SK-N-MC (cell line): ENCODE measurements around the gene SH2D1B.

Experiments
- DNase-seq: peaks from one replicate; pipeline ENCODE4 v3.0.0-alpha.2; 2011; ENCODE audit warnings: low read depth, low spot score
- H3K27ac ChIP-seq: fragments of 200-600 bp; sonication (generic); 2 replicates; pipeline ENCODE4 v1.5.1; 2016; ENCODE audit warnings: mixed run types
- H3K36me3 ChIP-seq: fragments of 200-600 bp; sonication (generic); 2 replicates; pipeline ENCODE4 v1.6.1; 2017; ENCODE audit warnings: antibody characterized with exemption, low read length, mixed read lengths; ENCODE audit not compliant: insufficient read depth
- H3K4me3 ChIP-seq: fragments of 200-600 bp; sonication (generic); 2 replicates; pipeline ENCODE4 v1.5.1; 2016
- H3K9ac ChIP-seq: fragments of 200-600 bp; sonication (generic); 2 replicates; pipeline ENCODE4 v1.8.0; 2017; ENCODE audit warnings: mixed run types, mixed read lengths; ENCODE audit not compliant: insufficient read length
- H3K9me3 ChIP-seq: fragments of 200-600 bp; sonication (generic); 2 replicates; pipeline ENCODE4 v1.6.1; 2017; ENCODE audit warnings: low read depth, mild to moderate bottlenecking, antibody characterized with exemption, low read length, moderate library complexity, mixed read lengths
- EZH2 ChIP-seq: fragments of 200-600 bp; sonication (generic); IDR thresholded peaks from one replicate; pipeline ENCODE4 v1.6.1; 2017; ENCODE audit warnings: antibody characterized with exemption
- FOXP2 ChIP-seq: optimal IDR thresholded peaks from 2 replicates; pipeline ENCODE3; 2011; ENCODE audit warnings: mild to moderate bottlenecking, moderate library complexity; ENCODE audit not compliant: insufficient read depth; ENCODE audit errors: extremely low read length, control extremely low read depth
- POLR2AphosphoS5 ChIP-seq: IDR thresholded peaks from 2 replicates; pipeline ENCODE4 v1.6.1; 2012; ENCODE audit warnings: mild to moderate bottlenecking, low read depth, low read length, borderline replicate concordance

The SH2D1B gene

DNA sequence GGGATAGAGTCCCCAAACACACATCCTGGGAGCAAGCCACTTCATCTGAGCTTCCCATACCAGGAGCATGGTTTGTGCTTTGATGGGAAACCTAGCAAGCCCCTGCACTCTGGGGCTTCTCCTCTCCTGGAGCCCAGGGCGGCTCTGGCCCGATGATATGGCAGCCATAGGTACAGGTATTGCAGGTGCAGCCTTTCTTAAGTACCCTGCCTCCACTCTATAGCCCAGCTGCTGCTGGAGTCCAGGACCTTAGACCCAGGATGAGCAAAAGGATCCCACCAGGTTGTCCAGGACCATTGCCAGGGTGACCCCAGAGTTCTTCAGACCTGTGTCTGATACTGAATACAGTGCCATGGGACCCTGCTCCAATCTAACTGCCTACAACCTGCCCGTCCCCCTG, 26.2 kb downstream of the SH2D1B start:
- H3K9me3 ChIP-seq, result no peaks in the 10 kb centered on the region
- no peak overlapping the region for H3K27ac ChIP-seq
- peaks cover 11% of the 10 kb centered on the region; the same call in 1 of the 2 replicates for H3K36me3 ChIP-seq
- no peak overlapping the region for H3K4me3 ChIP-seq
- TF ChIP-seq POLR2AphosphoS5 (no peak), EZH2 (no peak), FOXP2 (no peak)
- no peak for DNase-seq
- no peak overlapping the region for H3K9ac ChIP-seq

DNA sequence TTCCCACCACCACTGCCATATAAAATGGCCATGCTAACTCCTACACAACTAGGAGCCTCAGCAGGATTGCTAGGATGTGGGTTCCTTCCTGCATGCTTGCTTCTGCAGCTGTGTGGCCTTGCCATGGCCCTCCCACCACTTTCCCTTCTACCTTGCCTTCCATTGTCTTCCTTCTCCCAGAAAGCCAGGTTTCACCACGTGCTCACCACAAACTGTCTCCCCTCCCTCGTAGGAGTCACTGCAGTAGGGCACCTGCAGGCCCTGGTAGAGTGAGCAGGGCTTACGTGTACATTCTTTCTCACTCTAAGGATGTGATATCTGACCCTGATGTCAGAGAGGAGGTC, 26.7 kb downstream of the SH2D1B start:
- no peak overlapping the region for H3K4me3 ChIP-seq
- no peaks in the 10 kb centered on the region for H3K9me3 ChIP-seq
- H3K27ac ChIP-seq, result peak overlapping the region; percentile 8; the same call in 1 of the 2 replicates
- no peak for DNase-seq
- TF ChIP-seq POLR2AphosphoS5 (no peak), FOXP2 (no peak)
- peaks cover 11% of the 10 kb centered on the region; the same call in 1 of the 2 replicates for H3K36me3 ChIP-seq
- no peak overlapping the region for H3K9ac ChIP-seq

DNA sequence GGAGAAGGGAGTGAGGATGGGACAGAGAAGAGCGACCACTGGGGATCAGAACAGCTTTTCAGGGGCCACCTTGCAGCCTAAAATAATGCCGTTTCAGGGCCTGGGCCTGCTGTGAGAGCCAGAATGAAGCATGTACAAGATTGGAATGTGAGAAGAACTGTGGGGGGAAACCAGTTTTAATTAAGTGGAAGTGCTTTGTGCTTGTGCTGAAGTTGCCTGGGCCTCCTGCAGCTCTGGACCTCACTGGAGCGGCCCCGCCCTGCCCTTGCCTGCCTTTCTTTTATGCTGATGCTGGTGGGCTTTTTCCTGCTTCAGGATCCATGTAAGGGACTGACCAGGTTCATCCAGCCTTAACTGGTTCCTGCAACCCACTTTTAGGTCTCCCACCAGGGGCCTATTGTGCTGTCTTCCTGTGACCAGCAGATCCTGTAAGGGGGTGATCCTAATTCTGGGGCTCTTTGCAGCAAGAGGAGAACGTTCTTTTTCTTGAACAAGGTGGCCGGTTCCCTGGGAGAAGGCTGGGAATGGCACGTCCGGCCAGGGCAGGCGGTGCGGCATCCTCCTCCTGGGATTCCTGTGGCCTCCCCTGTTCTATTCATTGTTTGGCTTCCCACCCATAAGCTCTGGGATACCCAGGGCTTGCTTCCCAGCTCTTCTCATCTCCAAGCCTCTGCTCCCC, 27.2 kb downstream of the SH2D1B start:
- Histone ChIP-seq H3K4me3 (no peak overlapping the region), H3K9ac (peak overlapping the region; percentile 67), H3K9me3 (no peaks in the 10 kb centered on the region), H3K27ac (peak overlapping the region; percentile 89), H3K36me3 (peaks cover 11% of the 10 kb centered on the region; the same call in 1 of the 2 replicates)
- TF ChIP-seq EZH2 (no peak), POLR2AphosphoS5 (peak; percentile 36; the same call in 1 of the 2 replicates), FOXP2 (no peak)
- no peak for DNase-seq

DNA sequence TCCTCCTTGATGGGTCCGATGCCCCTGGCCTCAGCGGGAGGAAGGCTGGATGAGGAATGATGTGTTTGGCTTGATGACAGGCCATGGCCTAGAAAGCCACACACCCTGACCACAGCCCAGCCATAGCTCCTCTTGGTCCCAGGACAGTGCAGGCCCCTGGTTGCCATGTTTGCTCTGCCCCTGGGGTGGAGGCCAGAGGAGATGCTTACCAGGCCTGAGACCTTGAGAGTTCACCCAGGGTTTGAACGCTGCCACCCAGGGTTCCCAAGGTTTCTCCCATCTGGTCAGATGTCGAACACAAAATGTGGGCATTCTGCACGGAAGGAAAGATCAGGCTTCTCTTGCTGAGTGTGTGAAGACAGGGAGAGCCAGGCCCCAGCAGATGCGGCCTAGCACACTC, 27.8 kb downstream of the SH2D1B start:
- Histone ChIP-seq H3K9ac (peak overlapping the region; percentile 67), H3K36me3 (peaks cover 11% of the 10 kb centered on the region; the same call in 1 of the 2 replicates), H3K9me3 (no peaks in the 10 kb centered on the region), H3K4me3 (no peak overlapping the region), H3K27ac (peak overlapping the region; percentile 89)
- no peak for DNase-seq
- no peak for TF ChIP-seq FOXP2
- no peak for TF ChIP-seq POLR2AphosphoS5
- no peak for TF ChIP-seq EZH2

DNA sequence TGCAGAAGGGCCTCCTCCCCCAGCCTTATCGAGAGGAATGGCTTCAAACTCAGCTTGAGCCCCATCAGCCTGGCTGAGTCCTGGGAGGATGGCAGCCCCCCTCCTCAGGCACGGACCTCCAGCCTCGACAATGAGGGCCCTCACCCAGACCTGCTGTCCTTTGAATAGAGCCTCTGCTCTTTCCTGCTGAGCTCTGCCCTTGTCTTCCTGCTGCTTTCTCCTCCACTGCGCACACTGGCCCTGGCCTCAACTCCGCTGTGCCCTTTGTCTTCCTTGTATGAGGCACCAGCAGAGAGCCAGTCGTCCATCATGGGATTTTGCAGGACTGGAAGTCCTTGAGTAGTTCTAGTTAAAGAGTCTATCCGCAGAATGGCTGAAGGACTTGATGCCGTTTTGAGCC, 28.4 kb downstream of the SH2D1B start:
- H3K9me3 ChIP-seq, result no peaks in the 10 kb centered on the region
- no peak for DNase-seq
- H3K36me3 ChIP-seq, result peaks cover 11% of the 10 kb centered on the region; the same call in 1 of the 2 replicates
- TF ChIP-seq POLR2AphosphoS5 (no peak), EZH2 (no peak), FOXP2 (no peak)
- no peak overlapping the region for H3K9ac ChIP-seq
- H3K4me3 ChIP-seq, result no peak overlapping the region
- no peak overlapping the region for H3K27ac ChIP-seq

DNA sequence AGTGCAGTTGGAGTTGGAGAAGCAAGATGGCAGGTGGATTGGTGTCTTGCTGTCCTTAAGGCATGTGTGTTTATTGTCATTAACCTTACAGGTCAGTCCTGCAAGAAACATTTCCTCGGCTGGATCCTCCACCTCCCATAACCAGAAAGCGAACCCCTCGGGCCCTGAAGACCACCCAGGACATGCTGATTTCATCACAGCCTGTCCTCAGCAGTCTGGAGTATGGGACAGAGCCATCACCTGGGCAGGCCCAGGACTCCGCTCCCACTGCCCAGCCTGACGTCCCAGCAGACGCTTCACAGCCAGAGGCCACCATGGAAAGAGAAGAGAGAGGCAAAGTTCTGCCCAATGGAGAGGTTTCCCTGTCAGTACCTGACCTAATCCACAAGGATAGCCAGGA, 28.8 kb downstream of the SH2D1B start:
- DNase-seq, result no peak
- no peak overlapping the region for H3K27ac ChIP-seq
- peaks cover 11% of the 10 kb centered on the region; the same call in 1 of the 2 replicates for H3K36me3 ChIP-seq
- no peak overlapping the region for H3K4me3 ChIP-seq
- H3K9ac ChIP-seq, result no peak overlapping the region
- no peak for TF ChIP-seq POLR2AphosphoS5
- TF ChIP-seq FOXP2, result no peak
- no peak for TF ChIP-seq EZH2
- H3K9me3 ChIP-seq, result no peaks in the 10 kb centered on the region

DNA sequence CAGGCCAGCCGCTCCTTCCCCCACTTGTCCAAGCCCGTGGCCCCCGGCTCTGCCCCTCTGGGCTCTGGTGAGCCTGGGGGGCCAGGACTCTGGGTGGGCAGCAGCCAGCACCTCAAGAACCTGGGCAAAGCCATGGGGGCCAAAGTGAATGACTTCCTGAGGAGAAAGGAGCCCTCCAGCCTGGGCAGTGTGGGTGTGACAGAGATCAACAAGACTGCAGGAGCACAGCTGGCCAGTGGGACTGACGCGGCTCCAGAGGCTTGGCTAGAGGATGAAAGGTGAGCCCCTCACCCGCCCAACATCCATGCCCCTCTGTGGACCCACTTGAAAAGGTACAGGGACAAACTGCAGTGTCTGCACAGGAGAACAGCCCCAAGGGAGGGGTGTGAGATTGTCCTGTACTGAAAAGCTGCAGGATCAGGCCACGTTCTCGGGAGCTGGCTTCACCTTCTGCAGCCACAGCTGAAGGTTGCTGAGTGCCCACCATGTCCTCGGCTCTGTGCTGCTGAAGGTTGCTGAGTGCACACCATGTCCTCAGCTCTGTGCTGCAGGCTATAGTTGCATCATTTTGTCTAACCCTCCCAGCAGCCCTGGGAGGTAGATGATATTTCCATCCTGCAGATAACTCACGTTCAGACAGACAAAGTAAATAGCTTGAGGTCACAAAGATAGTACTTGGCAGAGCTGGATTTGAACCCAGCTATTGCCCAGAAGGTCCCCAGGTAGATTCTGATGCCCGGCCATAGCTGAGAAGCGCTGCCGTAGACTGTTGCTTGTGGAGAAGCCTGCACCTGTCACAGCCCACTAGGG, 29.8 kb downstream of the SH2D1B start:
- H3K4me3 ChIP-seq, result no peak overlapping the region
- H3K36me3 ChIP-seq, result peaks cover 11% of the 10 kb centered on the region; the same call in 1 of the 2 replicates
- TF ChIP-seq FOXP2, result no peak
- no peak for TF ChIP-seq EZH2
- TF ChIP-seq POLR2AphosphoS5, result no peak
- no peak overlapping the region for H3K9ac ChIP-seq
- H3K9me3 ChIP-seq, result no peaks in the 10 kb centered on the region
- no peak for DNase-seq
- no peak overlapping the region for H3K27ac ChIP-seq

DNA sequence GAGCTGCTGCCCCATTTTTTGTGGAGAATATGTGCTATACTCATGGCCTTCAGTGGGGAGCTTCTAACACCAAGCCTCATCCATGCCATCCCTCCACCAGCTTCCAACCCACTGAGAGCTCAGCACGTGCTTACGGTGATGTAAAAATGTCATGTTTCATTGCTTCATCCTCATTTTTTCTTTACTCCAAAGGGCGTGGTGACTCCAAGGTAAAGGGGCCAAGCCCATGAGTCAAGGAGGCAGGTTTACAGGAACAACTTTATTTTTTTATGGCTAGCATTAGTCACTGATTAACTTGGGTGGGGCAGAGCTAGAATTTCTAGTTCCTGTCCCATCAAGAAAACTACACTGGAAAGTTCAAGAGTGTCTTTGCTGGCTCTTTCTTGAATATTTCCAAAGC, 30.6 kb downstream of the SH2D1B start, which contains the start of gene C1orf226:
Gene C1orf226, plus strand, starts transcription at position 346 of the 400 bp plus-strand sequence. CDS start 174 bp downstream, outside the sequence.
- H3K27ac ChIP-seq, result no peak within 1 kb of the TSS
- DNase-seq, result no peak
- no peak for TF ChIP-seq EZH2
- TF ChIP-seq POLR2AphosphoS5, result no peak
- TF ChIP-seq FOXP2, result no peak
- H3K9me3 ChIP-seq, result no peaks in the 10 kb centered on the region
- H3K36me3 ChIP-seq, result peaks cover 11% of the 10 kb centered on the region; the same call in 1 of the 2 replicates
- no peak within 1 kb of the TSS for H3K9ac ChIP-seq
- no peak within 1 kb of the TSS for H3K4me3 ChIP-seq
